AG09309 (cell line): ENCODE data around the gene ANK2.

ENCODE experiments used
- DNase-seq: peaks from one replicate; pipeline ENCODE4 v3.0.0-alpha.2; 2010; ENCODE audit warnings: low read depth
- H3K4me3 ChIP-seq: 2 replicates; pipeline ENCODE4 v1.5.1; 2011; ENCODE audit warnings: mild to moderate bottlenecking, low read depth, low read length, moderate library complexity; ENCODE audit not compliant: control insufficient read depth
- TF ChIP-seq, protein P1 (sequence below): IDR thresholded peaks from 2 replicates; pipeline ENCODE4 v1.5.1; 2011; ENCODE audit warnings: mild to moderate bottlenecking, low read depth, low read length, inconsistent platforms; ENCODE audit not compliant: insufficient read depth, control insufficient read depth; ENCODE audit errors: missing control alignments

ANK2 gene

DNA sequence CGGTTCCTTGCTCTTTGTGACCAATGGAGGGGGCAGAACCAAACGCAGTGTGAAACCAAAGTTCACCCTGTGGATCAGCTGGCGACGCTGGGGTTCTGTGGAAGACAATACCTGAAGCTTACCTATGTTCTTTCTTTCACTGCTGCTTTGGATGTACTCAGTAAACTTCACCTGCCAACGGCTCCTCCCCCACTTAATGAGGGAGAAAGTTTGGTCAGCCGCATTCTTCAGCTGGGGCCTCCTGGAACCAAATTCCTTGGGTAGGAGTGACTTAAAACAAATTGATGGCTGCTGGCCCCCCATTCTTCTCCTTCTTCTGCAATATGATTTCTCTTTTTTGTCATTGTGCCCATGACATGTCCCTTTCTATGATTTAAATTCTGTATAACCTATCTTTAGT is 282.4 kb downstream of the ANK2 start:
- TF ChIP-seq, protein P1, sequence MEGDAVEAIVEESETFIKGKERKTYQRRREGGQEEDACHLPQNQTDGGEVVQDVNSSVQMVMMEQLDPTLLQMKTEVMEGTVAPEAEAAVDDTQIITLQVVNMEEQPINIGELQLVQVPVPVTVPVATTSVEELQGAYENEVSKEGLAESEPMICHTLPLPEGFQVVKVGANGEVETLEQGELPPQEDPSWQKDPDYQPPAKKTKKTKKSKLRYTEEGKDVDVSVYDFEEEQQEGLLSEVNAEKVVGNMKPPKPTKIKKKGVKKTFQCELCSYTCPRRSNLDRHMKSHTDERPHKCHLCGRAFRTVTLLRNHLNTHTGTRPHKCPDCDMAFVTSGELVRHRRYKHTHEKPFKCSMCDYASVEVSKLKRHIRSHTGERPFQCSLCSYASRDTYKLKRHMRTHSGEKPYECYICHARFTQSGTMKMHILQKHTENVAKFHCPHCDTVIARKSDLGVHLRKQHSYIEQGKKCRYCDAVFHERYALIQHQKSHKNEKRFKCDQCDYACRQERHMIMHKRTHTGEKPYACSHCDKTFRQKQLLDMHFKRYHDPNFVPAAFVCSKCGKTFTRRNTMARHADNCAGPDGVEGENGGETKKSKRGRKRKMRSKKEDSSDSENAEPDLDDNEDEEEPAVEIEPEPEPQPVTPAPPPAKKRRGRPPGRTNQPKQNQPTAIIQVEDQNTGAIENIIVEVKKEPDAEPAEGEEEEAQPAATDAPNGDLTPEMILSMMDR = no peak
- H3K4me3 ChIP-seq = no peak overlapping the region
- no peak for DNase-seq

DNA sequence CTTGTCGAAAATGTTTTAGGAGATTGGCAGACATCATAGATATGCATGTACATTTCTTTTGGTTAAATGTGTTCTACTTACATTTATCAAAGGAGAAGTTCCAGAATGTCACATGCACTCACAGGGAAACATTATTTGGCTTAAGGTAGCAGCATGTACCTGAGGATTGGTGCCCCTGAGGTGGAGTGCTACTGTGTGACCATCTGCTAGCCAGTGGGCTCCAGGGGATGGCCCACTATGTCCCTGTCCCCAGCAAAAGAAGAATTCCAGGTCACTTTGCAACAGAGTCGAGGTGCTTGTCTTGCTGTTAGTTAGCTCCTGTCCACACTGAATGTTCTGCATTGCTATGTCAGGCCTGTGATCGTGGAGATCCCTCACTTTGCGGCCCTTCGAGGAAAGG is 283.2 kb downstream of the ANK2 start:
- no peak for DNase-seq
- TF ChIP-seq, protein P1 = no peak
- H3K4me3 ChIP-seq = no peak overlapping the region

DNA sequence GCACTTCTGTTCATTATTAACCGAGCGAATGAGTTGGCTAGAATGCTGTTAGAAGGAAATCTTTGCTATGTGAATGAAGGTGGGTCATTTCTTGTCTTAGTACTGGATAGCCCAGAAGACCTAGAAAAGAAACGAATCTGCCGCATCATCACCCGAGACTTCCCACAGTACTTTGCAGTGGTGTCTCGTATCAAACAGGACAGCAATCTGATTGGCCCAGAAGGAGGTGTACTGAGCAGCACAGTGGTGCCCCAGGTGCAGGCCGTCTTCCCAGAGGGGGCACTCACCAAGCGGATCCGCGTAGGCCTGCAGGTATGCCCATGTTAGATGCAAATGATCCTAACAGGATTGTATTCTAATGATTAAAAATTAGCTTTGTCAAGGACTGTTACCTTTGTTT is 286.3 kb downstream of the ANK2 start:
- TF ChIP-seq, protein P1 = no peak
- no peak for DNase-seq
- no peak overlapping the region for H3K4me3 ChIP-seq

DNA sequence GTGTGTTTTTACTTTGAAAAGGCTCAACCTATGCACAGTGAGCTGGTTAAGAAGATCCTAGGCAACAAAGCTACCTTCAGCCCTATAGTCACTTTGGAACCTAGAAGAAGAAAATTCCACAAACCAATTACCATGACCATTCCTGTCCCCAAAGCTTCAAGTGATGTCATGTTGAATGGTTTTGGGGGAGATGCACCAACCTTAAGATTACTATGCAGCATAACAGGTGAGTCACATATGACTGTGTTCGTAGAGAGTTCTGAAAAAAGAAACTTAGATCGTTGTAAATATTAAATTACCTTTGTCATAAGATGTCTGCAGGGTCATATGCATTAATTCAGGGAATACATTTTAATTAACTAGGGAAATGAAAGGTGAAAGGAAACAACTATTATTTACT is 287.1 kb downstream of the ANK2 start:
- no peak for DNase-seq
- TF ChIP-seq, protein P1 = no peak
- no peak overlapping the region for H3K4me3 ChIP-seq

DNA sequence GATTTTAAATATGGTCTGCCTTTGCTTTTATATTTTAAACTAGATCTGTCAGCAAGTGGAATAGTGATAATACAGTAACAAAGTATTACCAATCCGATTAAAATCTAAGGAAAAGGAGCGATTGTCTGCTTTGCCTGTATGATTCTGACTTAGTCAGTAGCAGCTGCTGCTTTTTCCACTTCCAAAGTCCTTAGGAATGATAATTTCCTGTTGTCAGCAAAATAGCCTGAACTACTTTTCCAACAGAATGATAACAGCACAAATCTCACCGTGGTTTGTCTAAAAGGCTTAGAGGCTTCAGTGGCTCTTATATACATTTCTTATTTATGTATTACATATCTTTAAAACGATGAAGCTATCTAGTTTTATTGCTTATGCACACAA is 290.0 kb downstream of the ANK2 start:
- H3K4me3 ChIP-seq = no peak overlapping the region
- TF ChIP-seq, protein P1 = no peak
- no peak for DNase-seq

DNA sequence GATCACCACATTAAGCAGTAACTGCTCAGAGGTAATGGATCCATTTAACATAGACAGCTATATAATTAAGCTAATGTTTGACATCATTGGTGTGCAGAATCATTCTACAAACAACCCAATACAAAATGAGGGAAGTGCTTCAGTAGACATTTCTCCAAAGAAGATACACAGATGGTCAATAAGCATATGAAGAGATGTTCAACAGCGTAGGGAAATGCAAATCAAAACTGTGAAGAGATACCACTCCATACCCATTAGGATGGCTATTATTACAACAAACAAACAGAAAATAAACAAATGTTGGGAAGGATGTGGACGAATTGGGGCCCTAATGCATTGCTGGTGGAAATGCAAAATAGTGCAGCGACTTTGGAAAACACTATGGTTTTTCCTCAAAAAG is 294.6 kb downstream of the ANK2 start:
- no peak for DNase-seq
- H3K4me3 ChIP-seq = no peak overlapping the region
- TF ChIP-seq, protein P1 = no peak

DNA sequence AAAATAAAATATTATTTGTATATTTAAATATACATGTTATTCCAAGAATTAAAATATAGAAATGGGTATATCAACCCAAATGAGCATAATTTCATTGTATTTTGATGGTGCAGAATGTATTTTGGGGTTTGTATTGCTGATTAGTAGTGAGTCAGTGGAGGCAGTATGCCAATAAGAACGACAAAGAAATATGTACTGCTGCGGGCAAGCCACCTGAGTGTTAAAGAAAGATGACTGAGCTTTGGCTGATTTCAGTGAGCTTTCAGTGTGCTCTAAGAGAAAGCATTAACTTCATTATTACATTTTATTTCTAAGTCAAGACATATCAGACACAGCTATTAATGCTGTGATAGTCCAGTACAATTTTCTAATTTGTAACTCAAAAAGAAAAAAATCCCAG is 297.8 kb downstream of the ANK2 start:
- TF ChIP-seq, protein P1 = no peak
- DNase-seq = no peak
- H3K4me3 ChIP-seq = no peak overlapping the region
